Right lobe of liver (tissue), 6 donors: ENCODE measurements around the gene CNOT8. TPM values are rescaled to one million over a fixed set of nuclear protein-coding genes. Genes with fewer than 3 reads are reported as not detected.

ENCODE experiments used
- ATAC-seq, 4 donors: fragments of 200-7000 bp; cut with Tn5 transposase; one replicate each; pipeline ENCODE4 v1.9.1; 2020; ENCODE audit warnings: mild to moderate bottlenecking in 4 of 4, moderate library complexity in 4 of 4
- DNase-seq, 3 donors: peaks; one replicate each; pipeline ENCODE4 v3.0.0-alpha.2; 2020
- H3K27ac ChIP-seq, 3 donors: fragments of 200-600 bp; one replicate each; pipeline ENCODE4 v1.8.0; 2022
- H3K27me3 ChIP-seq, 2 donors: fragments of 200-600 bp; one replicate each; pipeline ENCODE4 v1.8.0; 2022
- H3K36me3 ChIP-seq, 4 donors: fragments of 200-600 bp; sonication (generic) in 1 of 4; one replicate each; pipeline versions ENCODE4 v1.5.1 to v1.8.0; 2017 to 2022; ENCODE audit warnings: control low read depth in 1 of 4
- H3K4me1 ChIP-seq, 4 donors: fragments of 200-600 bp; sonication (generic) in 1 of 4; one replicate each; pipeline versions ENCODE4 v1.5.1 to v1.8.0; 2017 to 2022; ENCODE audit warnings: control low read depth in 1 of 4
- H3K4me3 ChIP-seq, 3 donors: fragments of 200-600 bp; one replicate each; pipeline ENCODE4 v1.8.0; 2022
- H3K9me3 ChIP-seq, 4 donors: fragments of 200-600 bp; sonication (generic) in 1 of 4; one replicate each; pipeline versions ENCODE4 v1.5.1 to v1.8.0; 2017 to 2022; ENCODE audit warnings: control low read depth in 1 of 4
- POLR2A ChIP-seq: fragments of 450-650 bp; IDR thresholded peaks from one replicate; pipeline ENCODE4 v1.6.1; 2017; ENCODE audit warnings: antibody characterized with exemption, mild to moderate bottlenecking
- WGBS: methylation state at CpG from one replicate; pipeline ENCODE4 v1.1.6; 2018; ENCODE audit warnings: low coverage, low lambda C conversion rate; ENCODE audit not compliant: insufficient coverage; ENCODE audit errors: missing lambda C conversion rate; 5-methylcytosine and 5-hydroxymethylcytosine counted together
- intact Hi-C, 2 donors: fragments of 100-400 bp; cut with DNase I; formaldehyde crosslinking; loops; one replicate each; pipeline versions ENCODE4 v1.11.2 to v1.14.1; 2022
- long read RNA-seq: library from polyadenylated mRNA; unstranded; transcript quantifications from one replicate; pipeline ENCODE4 v2.0.0, GENCODE V29; 2019
- total RNA-seq, 6 experiments: library from RNA; depleted of rRNA in 2 of 6; stranded (reverse); fragments of >200 nt in 2 of 6; fragmentation: NEBNext Ultra II Directional in 3 of 6; extraction: Animal tissue kit (Norgen Biotek cat#: 25700) in 3 of 6; gene quantifications; one replicate each; pipeline versions ENCODE4 v1.1.0 to v1.2.4, GENCODE V29; 2016 to 2023
- TF ChIP-seq, protein P1 (sequence below), 4 donors: fragments of 200-600 bp in 3 of 4; fragments of 450-650 bp in 1 of 4; IDR thresholded peaks; one replicate each; pipeline versions ENCODE4 v1.5.1 to v1.8.0; 2016 to 2022; ENCODE audit warnings: antibody characterized with exemption in 4 of 4, mild to moderate bottlenecking in 2 of 4
- donor health status: DM: no; HTN: yes; CAD: no.
- donor health status: DM: no; HTN: no; CAD: no.
- donor health status: DM: no; HTN: no; CAD: no.
- donor health status: DM: no; HTN: yes; CAD: no.
- donor health status: DM: no; HTN: yes; CAD: no.

CNOT8 gene
- total RNA-seq: 10 to 100 TPM; 12.4 to 19.6 (median 16.5) TPM
- long read RNA-seq, partial matches to known transcripts: 0 of 5 reads
- long read RNA-seq, other reads (novel, unspliced or antisense): 1 of 5 reads

DNA sequence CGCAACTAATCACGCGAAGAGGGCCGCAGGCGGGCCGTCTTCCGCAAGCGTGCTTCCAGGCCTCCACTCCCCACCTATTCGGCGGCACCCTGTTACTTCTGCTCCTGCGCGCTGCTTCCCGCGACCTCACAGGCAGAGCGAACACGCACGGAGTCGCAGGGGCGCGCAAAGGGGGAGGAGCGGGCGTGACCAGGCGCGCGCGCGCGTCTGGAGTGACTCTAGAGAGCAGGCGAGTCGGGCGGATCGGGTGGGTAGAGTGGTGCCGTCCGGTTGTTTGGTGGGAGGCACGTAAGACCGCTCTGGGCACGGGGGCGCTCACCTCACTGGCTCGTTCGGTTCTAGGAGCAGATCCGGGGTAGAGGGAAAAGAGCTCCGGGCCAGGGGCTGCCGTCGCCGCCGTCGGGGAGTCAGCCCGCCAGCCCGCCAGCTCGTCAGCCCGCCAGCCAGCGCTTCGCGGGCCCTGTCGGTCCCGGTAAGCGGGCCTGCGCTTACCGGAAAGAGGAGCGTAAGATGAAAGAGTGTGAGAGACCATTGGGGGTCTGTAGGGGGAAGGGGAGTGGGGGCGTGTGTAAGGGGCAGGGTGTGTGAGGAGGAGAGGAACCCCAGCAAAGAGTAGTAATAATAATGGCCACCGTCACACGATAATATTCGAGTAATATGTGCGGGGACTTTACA is at the start of gene CNOT8:
Gene CNOT8 (plus strand): TSS at position 331 of the 675 bp plus-strand sequence. CDS start 4,652 bp downstream, outside the sequence.
- Histone ChIP-seq H3K36me3 (peaks cover 0 to 3% (median 0%) of the 10 kb centered on the region in 4 donors), H3K9me3 (no peaks in the 10 kb centered on the region), H3K27me3 (no peaks in the 10 kb centered on the region), H3K27ac (peak within 1 kb of the TSS; percentile 96 to 97 (median 97)), H3K4me3 (peak within 1 kb of the TSS; percentile 64 to 85 (median 80)), H3K4me1 (peaks cover 0 to 35% (median 7%) of the 10 kb centered on the region in 4 donors)
- WGBS: under 1% methylated on average over 28 of the region's 65 CpGs
- intact Hi-C loops: loop anchor here in 1 of 2 donors (10.0 kb wide), 1 partner anchor 76 kb away; the partner anchor contains the start of gene GEMIN5
- ATAC-seq (peak; percentile 87 to 92 (median 88)), DNase-seq (peak; percentile 99)
- TF ChIP-seq POLR2A: peak; percentile 97
- TF ChIP-seq, protein P1, sequence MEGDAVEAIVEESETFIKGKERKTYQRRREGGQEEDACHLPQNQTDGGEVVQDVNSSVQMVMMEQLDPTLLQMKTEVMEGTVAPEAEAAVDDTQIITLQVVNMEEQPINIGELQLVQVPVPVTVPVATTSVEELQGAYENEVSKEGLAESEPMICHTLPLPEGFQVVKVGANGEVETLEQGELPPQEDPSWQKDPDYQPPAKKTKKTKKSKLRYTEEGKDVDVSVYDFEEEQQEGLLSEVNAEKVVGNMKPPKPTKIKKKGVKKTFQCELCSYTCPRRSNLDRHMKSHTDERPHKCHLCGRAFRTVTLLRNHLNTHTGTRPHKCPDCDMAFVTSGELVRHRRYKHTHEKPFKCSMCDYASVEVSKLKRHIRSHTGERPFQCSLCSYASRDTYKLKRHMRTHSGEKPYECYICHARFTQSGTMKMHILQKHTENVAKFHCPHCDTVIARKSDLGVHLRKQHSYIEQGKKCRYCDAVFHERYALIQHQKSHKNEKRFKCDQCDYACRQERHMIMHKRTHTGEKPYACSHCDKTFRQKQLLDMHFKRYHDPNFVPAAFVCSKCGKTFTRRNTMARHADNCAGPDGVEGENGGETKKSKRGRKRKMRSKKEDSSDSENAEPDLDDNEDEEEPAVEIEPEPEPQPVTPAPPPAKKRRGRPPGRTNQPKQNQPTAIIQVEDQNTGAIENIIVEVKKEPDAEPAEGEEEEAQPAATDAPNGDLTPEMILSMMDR (IDR thresholded peaks at IDR 0.05): no peak

- no peak for DNase-seq
These were observed 47.2 kb upstream of the CNOT8 start for GRCh38 chr5:154811239-154811638.

GRCh38 chr5:154811653-154812465 is 46.6 kb upstream of the CNOT8 start:
- Histone ChIP-seq H3K4me1 (peaks cover 0 to 19% (median 9%) of the 10 kb centered on the region in 4 donors), H3K4me3 (no peak overlapping the region), H3K27me3 (no peaks in the 10 kb centered on the region), H3K36me3 (peaks cover 5 to 76% (median 24%) of the 10 kb centered on the region in 4 donors), H3K9me3 (no peaks in the 10 kb centered on the region), H3K27ac (no peak overlapping the region)
- intact Hi-C loops: loop anchor here in 1 of 2 donors (5.0 kb wide), 1 partner anchor 160 kb away; no protein-coding TSS in a partner anchor
- peak; percentile 61 to 66 (median 65) for DNase-seq
- TF ChIP-seq POLR2A: no peak
- TF ChIP-seq, protein P1 (IDR thresholded peaks at IDR 0.05): peak; percentile 86 to 88 (median 86)
- peak; percentile 75 to 83 (median 78) for ATAC-seq
- WGBS: 12% methylated on average over 3 of the region's 3 CpGs

More at GRCh38 chr5:154811239-154811638, 47.2 kb upstream of the CNOT8 start:
- TF ChIP-seq, protein P1 (IDR thresholded peaks at IDR 0.05): no peak
- TF ChIP-seq POLR2A: no peak
- Histone ChIP-seq H3K36me3 (peaks cover 5 to 76% (median 24%) of the 10 kb centered on the region in 4 donors), H3K4me3 (no peak overlapping the region), H3K4me1 (peaks cover 0 to 19% (median 8%) of the 10 kb centered on the region in 4 donors), H3K9me3 (no peaks in the 10 kb centered on the region), H3K27me3 (no peaks in the 10 kb centered on the region), H3K27ac (no peak overlapping the region)
- intact Hi-C loops: loop anchor here in 1 of 2 donors (5.0 kb wide), 1 partner anchor 159 kb away; no protein-coding TSS in a partner anchor
- peak; percentile 44 to 61 (median 56) for ATAC-seq
- WGBS: 51% methylated on average over 7 of the region's 7 CpGs

DNA sequence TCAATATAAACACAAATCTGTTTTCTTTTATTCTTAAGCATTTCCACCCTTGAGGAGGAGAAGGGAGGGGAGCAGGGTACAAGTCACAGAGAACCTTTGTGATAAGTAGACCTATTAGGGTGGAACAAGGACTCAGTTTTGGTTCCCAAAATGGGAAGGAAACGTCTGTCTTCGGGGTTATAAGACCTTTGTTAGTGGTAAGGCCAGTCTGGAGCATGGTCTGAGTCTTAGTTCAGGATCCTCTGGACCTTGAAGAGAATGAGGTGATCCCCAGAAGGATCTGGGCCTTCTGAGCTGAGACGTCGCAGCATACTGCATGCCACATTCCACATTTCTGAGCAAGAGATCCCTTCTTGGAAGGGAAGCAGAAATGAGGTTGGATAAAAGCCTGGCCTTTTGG is 45.3 kb upstream of the CNOT8 start:
- intact Hi-C loops: loop anchor here in 1 of 2 donors (5.0 kb wide), 1 partner anchor 161 kb away; no protein-coding TSS in a partner anchor
- Histone ChIP-seq H3K27me3 (no peaks in the 10 kb centered on the region), H3K27ac (no peak overlapping the region), H3K4me1 (peaks cover 0 to 19% (median 9%) of the 10 kb centered on the region in 4 donors), H3K9me3 (no peaks in the 10 kb centered on the region), H3K4me3 (no peak overlapping the region), H3K36me3 (peaks cover 5 to 65% (median 18%) of the 10 kb centered on the region in 4 donors)
- ATAC-seq (no peak), DNase-seq (no peak)
- no peak for TF ChIP-seq POLR2A
- TF ChIP-seq, protein P1 (IDR thresholded peaks at IDR 0.05): no peak
- 60% methylated on average over 2 of the region's 4 CpGs for WGBS
